Activated T-helper 1 cell treated with anti-CD3 and anti-CD28 coated beads, Interleukin-12 subunit alpha, Interleukin-12 subunit beta, Interleukin-2, Interleukin-4 antibody, amounts not matched to agents 30 ng/mL and 10 ng/mL and 1 ng/mL, durations not matched to agents 14 hours and 24 hours and 36 hours (primary cell): Measurements from ENCODE around the gene TOX3. TPM values are rescaled to one million over a fixed set of nuclear protein-coding genes. Genes with fewer than 3 reads are reported as not detected.
A peak's percentile ranks its signal among the peaks of the same experiment; 100 is the strongest.

ENCODE experiments used
- DNase-seq: peaks from one replicate; pipeline ENCODE4 v3.0.0; 2021; ENCODE audit warnings: low spot score
- H3K27ac Mint-ChIP-seq: one replicate; pipeline ENCODE4 v1.8.0; 2021; ENCODE audit warnings: mild to moderate bottlenecking, mixed read lengths
- H3K27me3 Mint-ChIP-seq: one replicate; pipeline ENCODE4 v1.8.0; 2022; ENCODE audit warnings: mild to moderate bottlenecking, moderate library complexity, mixed read lengths; ENCODE audit not compliant: insufficient read depth
- H3K36me3 Mint-ChIP-seq: one replicate; pipeline ENCODE4 v1.8.0; 2021; ENCODE audit warnings: low read depth, mixed read lengths
- H3K4me1 Mint-ChIP-seq: one replicate; pipeline ENCODE4 v1.8.0; 2021; ENCODE audit warnings: low read depth, mixed read lengths
- H3K4me3 Mint-ChIP-seq: one replicate; pipeline ENCODE4 v1.8.0; 2021; ENCODE audit warnings: mild to moderate bottlenecking, moderate library complexity, mixed read lengths
- H3K9me3 Mint-ChIP-seq: one replicate; pipeline ENCODE4 v1.8.0; 2021; ENCODE audit warnings: mixed read lengths
- intact Hi-C: fragments of 100-400 bp; cut with micrococcal nuclease; formaldehyde crosslinking; loops from one replicate; pipeline ENCODE4 v1.15.1; 2024
- total RNA-seq: library from RNA; stranded (reverse); gene quantifications from 2 replicates; pipeline ENCODE4 v1.2.3, GENCODE V29; 2022

TOX3 gene
- total RNA-seq, 1 donor from 2014 or later = not detected

DNA sequence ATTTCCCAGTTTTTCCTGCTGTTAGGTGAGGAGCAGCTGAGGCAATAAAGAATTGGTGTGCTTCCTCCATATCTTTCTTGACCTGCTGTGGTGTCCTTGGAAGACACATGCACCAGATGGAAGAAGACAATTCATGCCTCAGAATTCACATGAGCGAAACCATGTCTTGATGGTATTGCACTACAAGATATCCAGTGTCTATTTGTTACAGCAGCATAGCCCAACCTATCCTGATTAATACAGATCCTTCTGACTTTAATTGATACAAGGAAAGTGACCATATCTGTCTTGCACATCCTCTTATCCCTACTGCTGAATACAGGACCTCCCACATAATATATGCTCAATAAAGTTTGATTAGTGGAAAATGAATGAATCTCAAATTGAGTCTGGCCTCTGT is 9.1 kb upstream of the TOX3 start:
- H3K36me3 Mint-ChIP-seq = no peaks in the 10 kb centered on the region
- intact Hi-C loops = no loop called here
- H3K9me3 Mint-ChIP-seq = no peaks in the 10 kb centered on the region
- H3K4me3 Mint-ChIP-seq = no peak overlapping the region
- no peak for DNase-seq
- no peaks in the 10 kb centered on the region for H3K27me3 Mint-ChIP-seq
- H3K4me1 Mint-ChIP-seq = no peaks in the 10 kb centered on the region
- no peak overlapping the region for H3K27ac Mint-ChIP-seq

DNA sequence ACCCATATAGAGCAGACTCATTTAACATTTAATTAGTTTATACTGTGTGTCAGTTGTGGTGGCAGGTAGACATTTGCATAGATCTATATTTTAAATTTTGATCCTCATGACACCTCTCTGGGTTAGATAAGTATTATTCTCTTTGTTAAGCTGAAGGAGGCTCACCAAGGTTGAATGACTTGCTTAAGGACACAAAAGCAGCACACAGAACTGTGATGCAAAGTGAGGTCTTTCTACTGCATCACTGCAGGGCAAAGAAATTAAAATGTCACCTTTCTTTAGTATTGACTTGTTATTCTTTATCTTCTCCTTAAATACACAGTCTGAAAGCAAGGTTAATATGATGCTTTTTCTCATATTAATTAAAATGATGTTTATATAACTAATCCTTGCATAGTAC is 8.6 kb upstream of the TOX3 start:
- Mint-ChIP-seq H3K36me3 (no peaks in the 10 kb centered on the region), H3K27ac (no peak overlapping the region), H3K4me3 (no peak overlapping the region), H3K27me3 (no peaks in the 10 kb centered on the region), H3K9me3 (no peaks in the 10 kb centered on the region), H3K4me1 (no peaks in the 10 kb centered on the region)
- intact Hi-C loops = no loop called here
- DNase-seq = no peak

DNA sequence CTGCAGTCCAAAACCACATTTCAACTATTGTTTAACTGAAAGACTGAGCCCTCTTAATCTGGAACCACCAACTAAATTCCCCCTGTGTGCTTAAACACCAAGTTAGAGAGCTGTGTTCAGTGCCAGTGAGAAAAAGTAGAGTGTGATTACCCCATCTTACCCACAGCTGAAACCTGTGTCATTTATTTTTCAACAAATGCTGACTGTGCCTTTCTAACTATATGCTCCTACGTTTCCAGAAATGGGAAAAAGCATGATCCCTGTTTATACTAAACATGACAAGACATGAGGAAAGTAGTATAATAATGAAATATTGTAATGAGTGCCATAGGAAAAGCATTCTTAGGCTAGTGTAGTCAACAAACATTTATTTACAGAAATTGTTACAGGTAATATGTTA is 7.4 kb upstream of the TOX3 start:
- no peak overlapping the region for H3K4me3 Mint-ChIP-seq
- H3K4me1 Mint-ChIP-seq = no peaks in the 10 kb centered on the region
- intact Hi-C loops = no loop called here
- DNase-seq = no peak
- H3K27me3 Mint-ChIP-seq = peaks cover 1% of the 10 kb centered on the region
- no peaks in the 10 kb centered on the region for H3K9me3 Mint-ChIP-seq
- no peaks in the 10 kb centered on the region for H3K36me3 Mint-ChIP-seq
- no peak overlapping the region for H3K27ac Mint-ChIP-seq

DNA sequence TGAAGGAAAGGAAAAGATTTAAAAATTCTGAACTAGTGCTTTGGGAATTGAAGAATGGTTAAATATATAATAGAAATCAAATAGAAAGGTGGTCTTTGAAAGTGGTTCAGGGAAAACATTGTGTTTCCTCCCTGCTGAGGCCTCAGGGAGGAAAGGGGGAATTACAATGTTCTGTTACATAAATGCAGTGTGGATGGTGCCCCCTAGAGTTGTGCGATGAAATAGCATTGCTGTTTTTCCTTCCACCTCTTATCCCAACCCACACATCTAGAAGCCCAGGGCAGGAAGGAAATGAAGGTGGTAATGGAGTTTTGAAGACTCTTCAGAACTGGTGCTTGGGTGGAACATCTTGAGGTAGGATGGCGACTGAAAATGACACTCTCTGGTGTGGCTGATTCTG is 6.4 kb upstream of the TOX3 start:
- no peaks in the 10 kb centered on the region for H3K9me3 Mint-ChIP-seq
- H3K36me3 Mint-ChIP-seq = no peaks in the 10 kb centered on the region
- no peak overlapping the region for H3K27ac Mint-ChIP-seq

DNA sequence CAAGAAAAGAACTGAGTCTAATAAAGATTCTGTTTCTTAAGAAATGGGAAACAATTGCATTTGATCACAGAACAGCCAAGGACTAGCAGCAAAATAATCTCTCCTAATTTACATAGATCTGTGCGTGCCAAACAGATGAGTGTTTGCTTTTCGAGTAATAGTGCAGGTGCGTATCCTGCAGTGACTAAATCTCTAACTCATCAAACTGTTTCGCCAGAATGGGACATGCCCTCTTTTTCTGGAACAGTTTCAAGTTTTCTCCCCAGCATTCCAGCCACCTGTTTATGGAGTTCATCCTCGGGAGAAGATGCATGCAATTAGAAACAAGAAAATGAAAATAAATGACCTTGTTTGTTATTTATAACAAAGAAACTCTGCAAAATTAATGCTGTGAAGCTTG is 5.7 kb upstream of the TOX3 start:
- DNase-seq = no peak

More for the DNA sequence above, 6.4 kb upstream of the TOX3 start:
- no peak for DNase-seq
- intact Hi-C loops = no loop called here
- no peak overlapping the region for H3K4me3 Mint-ChIP-seq
- no peaks in the 10 kb centered on the region for H3K4me1 Mint-ChIP-seq
- H3K27me3 Mint-ChIP-seq = peaks cover 9% of the 10 kb centered on the region

DNA sequence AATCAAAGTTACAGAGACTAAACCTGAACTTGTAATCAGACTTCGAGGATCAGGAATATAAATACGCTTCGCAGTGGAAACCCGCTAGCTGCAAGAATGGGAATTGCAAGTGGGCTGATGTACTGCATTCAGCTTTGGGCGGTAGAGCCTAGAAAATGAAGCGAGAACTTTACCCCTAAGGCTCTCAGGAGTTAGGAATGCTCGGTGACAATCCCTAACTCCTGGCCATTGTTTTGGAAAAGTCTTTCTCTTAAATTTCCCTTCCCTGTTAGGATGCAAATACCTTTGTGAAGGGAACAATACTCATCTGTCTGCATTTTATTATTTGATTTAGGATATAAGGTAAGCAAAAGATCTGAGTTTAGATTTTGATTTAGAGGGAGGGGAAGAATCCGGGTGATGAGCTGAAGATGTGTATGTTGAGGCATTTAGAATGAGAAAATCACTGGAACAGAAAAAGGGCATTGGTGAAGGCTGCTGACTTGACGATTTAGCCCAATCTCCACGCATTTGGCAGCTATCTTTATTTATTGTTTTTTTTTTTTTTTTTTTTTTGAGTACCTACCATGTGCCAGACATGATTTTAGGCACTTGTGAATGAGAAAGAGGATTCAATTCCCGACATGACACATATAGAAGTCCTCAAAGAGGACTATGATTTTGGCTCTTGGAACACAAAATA is 2.2 kb upstream of the TOX3 start:
- Mint-ChIP-seq H3K9me3 (no peaks in the 10 kb centered on the region), H3K4me3 (no peak overlapping the region), H3K36me3 (no peaks in the 10 kb centered on the region), H3K4me1 (no peaks in the 10 kb centered on the region), H3K27ac (no peak overlapping the region), H3K27me3 (peaks cover 34% of the 10 kb centered on the region)
- DNase-seq = no peak
- intact Hi-C loops = no loop called here

More for the DNA sequence above, 5.7 kb upstream of the TOX3 start:
- no peaks in the 10 kb centered on the region for H3K9me3 Mint-ChIP-seq
- peaks cover 16% of the 10 kb centered on the region for H3K27me3 Mint-ChIP-seq
- H3K4me1 Mint-ChIP-seq = no peaks in the 10 kb centered on the region
- intact Hi-C loops = no loop called here
- no peak overlapping the region for H3K4me3 Mint-ChIP-seq
- no peak overlapping the region for H3K27ac Mint-ChIP-seq
- H3K36me3 Mint-ChIP-seq = no peaks in the 10 kb centered on the region

DNA sequence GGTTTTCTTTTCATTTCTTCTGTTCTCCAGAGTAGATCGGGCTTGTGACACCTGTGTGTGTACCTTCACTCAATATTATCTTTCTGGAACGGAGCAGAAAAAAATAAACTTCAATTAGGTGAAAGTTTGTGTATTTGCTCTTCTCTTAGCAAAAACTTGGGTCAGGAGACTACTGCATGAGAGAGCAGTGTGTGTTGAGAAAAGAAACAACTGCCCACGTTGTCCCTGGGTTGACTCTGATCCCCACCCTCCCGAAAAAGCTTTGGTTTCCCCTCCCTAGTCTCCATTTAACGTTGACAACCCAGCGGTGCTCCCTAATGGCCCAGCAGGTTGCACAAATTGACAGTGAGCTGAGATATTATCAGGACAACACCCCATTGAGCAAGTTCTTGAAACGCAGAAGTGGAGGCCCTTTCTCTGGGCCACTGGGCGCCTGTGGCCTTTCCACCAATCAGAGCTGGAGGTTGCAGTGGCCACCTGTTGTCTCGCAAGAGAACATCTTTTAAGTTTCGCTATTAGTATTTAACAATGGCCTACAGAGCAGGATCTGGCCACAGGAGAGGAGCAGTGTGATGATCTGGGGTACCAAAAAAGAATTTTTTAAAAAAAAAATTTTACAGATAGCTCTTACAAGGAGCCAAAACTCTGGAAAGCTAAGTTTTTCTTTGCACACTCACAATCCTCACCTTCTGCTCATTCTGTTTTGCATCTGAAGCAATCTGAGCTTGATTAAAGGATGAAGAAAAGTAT is 1.5 kb upstream of the TOX3 start:
- intact Hi-C loops = no loop called here
- Mint-ChIP-seq H3K27me3 (peaks cover 40% of the 10 kb centered on the region), H3K27ac (no peak overlapping the region), H3K36me3 (no peaks in the 10 kb centered on the region), H3K9me3 (no peaks in the 10 kb centered on the region), H3K4me1 (no peaks in the 10 kb centered on the region), H3K4me3 (no peak overlapping the region)
- DNase-seq = no peak

DNA sequence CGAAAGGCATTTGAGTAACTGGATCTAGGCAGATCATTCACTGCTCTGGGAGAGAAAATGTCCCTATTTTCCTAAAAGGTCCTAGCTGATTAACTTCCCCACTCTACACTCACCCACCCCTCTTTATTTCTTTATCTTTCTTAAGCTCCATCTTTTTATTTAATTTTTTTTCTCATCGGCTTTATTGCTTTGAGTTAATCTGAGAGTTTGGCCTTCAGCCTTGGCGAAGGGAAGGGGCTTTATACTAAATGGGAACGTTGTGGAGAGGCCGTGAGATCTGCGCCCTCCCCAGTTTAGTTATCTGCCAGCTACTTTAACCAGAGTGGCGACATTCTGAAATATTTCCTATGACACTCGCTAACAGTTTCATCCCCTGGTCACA is 882 bp upstream of the TOX3 start:
- Mint-ChIP-seq H3K27ac (peak overlapping the region; percentile 21), H3K4me1 (no peaks in the 10 kb centered on the region), H3K9me3 (no peaks in the 10 kb centered on the region), H3K4me3 (no peak overlapping the region), H3K27me3 (peaks cover 40% of the 10 kb centered on the region), H3K36me3 (no peaks in the 10 kb centered on the region)
- DNase-seq = no peak
- intact Hi-C loops = no loop called here

DNA sequence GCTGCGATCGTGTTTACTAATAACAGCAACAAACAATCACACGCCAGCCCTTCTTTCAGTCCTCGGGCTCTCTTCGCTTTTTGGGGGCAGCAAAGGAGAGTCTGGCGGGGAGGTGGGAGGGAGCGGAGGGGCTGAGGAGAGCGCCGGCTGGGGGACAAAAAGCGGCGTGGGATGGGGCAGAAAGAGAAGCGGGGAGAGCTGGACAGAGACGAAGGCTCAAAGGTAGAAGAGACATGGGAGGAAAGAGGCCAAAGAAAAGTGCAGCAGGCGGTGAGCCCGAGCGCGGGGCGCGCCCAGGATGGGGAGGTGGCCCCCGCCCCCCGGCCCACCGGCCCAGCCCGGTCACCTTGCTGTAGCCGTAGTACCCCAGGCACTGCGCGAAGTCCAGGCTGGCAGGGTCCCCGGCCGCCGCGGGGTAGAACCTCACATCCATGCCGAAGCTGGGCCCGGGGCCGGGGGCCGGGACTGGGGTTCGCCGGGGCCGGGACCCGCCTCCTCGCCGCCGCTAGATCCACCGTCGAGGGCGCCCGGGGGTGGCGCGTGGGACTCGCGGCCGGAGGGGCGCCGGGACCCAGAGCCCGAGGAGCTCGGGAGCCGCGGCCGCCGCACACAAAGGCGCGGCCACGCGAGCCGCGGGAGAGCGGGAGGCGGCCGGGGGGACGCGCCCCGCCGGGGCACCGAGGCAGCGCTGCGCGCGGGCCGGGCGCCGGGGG is 496 bp downstream of the TOX3 start:
- no peaks in the 10 kb centered on the region for H3K9me3 Mint-ChIP-seq
- no peaks in the 10 kb centered on the region for H3K4me1 Mint-ChIP-seq
- no peak overlapping the region for H3K27ac Mint-ChIP-seq
- H3K27me3 Mint-ChIP-seq = peaks cover 40% of the 10 kb centered on the region
- H3K36me3 Mint-ChIP-seq = no peaks in the 10 kb centered on the region
- intact Hi-C loops = no loop called here
- DNase-seq = no peak
- no peak overlapping the region for H3K4me3 Mint-ChIP-seq

DNA sequence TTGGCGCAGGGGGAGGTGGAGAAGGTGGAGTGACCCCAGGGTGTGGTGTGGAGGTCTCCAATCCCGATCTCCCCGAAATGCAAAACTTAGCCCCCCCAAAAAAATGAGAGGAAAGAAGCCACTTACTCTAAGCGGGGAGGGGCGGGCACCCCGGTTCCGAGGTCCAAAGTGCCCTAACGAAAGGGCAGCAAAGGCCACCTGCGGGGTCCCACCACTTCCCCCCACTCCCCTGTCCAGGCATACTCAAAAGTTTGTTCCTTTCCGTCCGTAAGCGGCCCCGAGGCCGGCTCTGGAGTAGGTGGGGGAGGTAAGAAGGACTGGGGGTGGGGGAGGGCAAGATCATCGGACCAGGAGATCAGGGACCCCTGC is 1.1 kb downstream of the TOX3 start:
- intact Hi-C loops = no loop called here
- Mint-ChIP-seq H3K27ac (no peak overlapping the region), H3K4me3 (no peak overlapping the region), H3K27me3 (peaks cover 40% of the 10 kb centered on the region), H3K9me3 (no peaks in the 10 kb centered on the region), H3K4me1 (no peaks in the 10 kb centered on the region), H3K36me3 (no peaks in the 10 kb centered on the region)
- no peak for DNase-seq

DNA sequence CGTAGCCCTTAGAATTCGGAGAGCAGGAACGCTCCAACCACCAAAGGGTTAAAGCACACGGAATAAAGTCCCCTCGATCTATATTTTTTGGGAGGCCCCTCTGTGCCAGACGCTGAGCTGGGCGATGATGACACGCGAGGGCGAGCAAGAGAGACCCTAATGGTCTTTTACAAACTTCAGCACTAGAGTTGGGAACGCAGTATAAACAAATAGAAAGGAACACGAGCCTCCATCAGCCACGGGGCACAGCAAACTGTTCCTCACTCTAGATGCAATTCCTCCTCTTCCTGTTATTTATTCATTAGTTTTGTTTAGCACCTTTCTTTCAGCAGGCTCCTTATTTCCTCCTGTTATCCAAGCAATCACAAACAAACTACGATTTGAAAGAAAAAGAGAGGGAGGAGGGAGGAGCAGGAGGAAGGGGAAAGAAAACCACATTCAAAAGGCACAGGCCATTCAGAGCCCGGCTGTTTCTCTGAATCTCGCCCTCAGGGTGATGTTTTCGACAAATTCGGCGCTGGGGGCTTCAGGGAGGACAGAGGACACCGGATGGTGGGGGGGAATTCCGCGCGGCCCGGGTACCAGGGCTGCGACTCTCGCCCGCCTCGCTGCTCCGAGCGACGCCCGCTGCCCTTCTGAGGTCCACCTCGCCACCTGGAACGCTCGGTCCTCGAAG is 1.6 kb downstream of the TOX3 start:
- Mint-ChIP-seq H3K4me3 (no peak overlapping the region), H3K27me3 (peaks cover 40% of the 10 kb centered on the region), H3K9me3 (no peaks in the 10 kb centered on the region), H3K36me3 (no peaks in the 10 kb centered on the region), H3K27ac (no peak overlapping the region), H3K4me1 (no peaks in the 10 kb centered on the region)
- intact Hi-C loops = no loop called here
- DNase-seq = no peak

DNA sequence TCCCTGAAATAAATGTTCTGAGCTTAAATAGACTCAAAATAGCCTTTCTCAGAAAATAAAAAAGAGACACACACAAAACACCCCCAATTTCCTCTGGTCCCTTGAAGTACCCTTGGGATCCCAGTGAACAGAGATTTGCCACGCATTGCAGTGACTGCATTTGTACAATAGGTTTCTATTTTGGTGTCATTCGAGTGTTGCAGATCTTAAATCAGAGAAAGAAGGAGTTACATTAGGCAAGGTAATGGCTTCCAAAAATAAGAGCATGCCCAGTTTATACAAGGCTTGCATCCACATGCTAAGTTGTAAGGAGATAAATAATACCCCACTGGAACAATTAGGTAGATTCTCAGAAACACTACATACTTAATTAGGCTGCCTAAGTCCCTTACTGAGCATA is 2.2 kb downstream of the TOX3 start:
- Mint-ChIP-seq H3K4me1 (no peaks in the 10 kb centered on the region), H3K27me3 (peaks cover 40% of the 10 kb centered on the region), H3K4me3 (no peak overlapping the region), H3K36me3 (no peaks in the 10 kb centered on the region), H3K27ac (no peak overlapping the region), H3K9me3 (no peaks in the 10 kb centered on the region)
- intact Hi-C loops = no loop called here
- no peak for DNase-seq

DNA sequence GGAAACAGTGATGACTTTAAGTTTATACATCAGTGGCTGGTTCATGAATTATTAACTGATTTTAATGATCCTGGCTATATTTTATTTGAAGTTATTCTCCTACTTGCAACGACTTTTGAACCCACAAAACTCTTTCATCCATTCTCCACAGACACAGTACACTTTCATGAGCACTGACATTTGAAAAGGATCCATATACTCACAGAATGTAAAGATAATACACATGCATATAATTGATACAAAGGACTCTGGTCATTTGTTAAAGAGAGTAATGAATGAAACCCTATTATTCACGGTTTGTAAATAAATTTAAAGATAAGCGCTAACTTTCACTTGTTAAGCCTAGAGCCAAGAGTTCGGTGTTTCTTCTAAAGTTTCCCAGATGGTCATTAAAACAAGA is 3.3 kb downstream of the TOX3 start:
- H3K27ac Mint-ChIP-seq = no peak overlapping the region
- no peaks in the 10 kb centered on the region for H3K4me1 Mint-ChIP-seq
- H3K9me3 Mint-ChIP-seq = no peaks in the 10 kb centered on the region
- H3K4me3 Mint-ChIP-seq = no peak overlapping the region
- H3K27me3 Mint-ChIP-seq = peaks cover 33% of the 10 kb centered on the region
- intact Hi-C loops = no loop called here
- DNase-seq = no peak
- H3K36me3 Mint-ChIP-seq = no peaks in the 10 kb centered on the region
